ENCODE data around the gene WDR75. TPM values are rescaled to one million over a fixed set of nuclear protein-coding genes. Genes with fewer than 3 reads are reported as not detected.

The WDR75 gene
- total and polyA plus RNA-seq, 9 of the 15 experiments (the other 6 are each of a cell fraction or from before 2014, with no cell fraction given): 50.9 to 111 (median 76.4) TPM

DNA sequence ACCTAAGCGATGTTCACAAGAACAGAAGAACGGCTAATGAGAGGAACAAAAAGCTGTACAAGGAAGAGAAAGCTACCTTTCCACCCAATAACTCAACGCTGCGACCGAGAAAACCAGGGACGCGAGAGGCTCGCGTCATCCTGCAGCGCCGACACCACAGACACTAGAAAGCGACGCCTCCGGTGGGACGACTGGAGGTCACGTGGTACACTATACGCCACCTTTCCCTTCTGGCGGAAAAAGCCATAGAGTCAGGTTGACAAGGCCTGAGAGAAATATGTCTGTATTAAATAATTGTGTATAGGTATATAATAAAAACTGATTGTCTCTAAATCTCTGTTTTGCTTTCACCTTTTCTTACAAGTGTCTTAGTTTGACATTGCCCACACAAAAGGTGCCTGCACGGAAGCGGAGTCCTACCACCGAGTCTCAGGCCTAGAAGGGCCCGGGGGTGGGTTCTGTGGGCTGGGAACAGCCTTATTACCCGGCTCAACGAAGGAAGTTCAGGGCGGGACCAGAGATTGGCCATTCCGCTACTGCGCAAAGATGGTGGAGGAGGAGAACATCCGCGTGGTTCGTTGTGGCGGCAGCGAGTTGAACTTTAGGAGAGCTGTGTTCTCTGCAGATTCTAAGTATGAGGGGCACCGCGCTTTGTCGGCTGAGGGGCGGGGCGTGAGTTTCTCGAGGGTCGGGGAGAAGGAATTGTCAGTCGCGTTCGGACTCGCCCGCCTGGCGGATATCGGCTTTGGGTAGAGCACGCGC lies at the start of gene WDR75 (continued):
- TF ChIP-seq HMG20B (CRISPR knock-in tag; IDR thresholded peaks at IDR 0.05) (no peak), KAT7 (CRISPR knock-in tag; IDR thresholded peaks at IDR 0.05; ENCODE audit: borderline replicate concordance) (peak; percentile 47; the same call in 1 of the 2 replicates), GATAD2B (IDR thresholded peaks at IDR 0.05; ENCODE audit: borderline replicate concordance) (no peak), PHB2 (IDR thresholded peaks at IDR 0.05; ENCODE audit: low read depth) (no peak), SRSF7 (optimal IDR thresholded peaks at IDR 0.05; ENCODE audit: low read depth, low read length) (no peak), ZNF780A (CRISPR knock-in tag; IDR thresholded peaks at IDR 0.05) (no peak), ARHGAP35 (IDR thresholded peaks at IDR 0.05; ENCODE audit: partially characterized antibody) (no peak), WHSC1 (IDR thresholded peaks at IDR 0.05; ENCODE audit: low read length) (no peak), ZNF668 (CRISPR knock-in tag; IDR thresholded peaks at IDR 0.05) (no peak), ZNF24 (IDR thresholded peaks at IDR 0.05) (no peak), XRCC3 (IDR thresholded peaks at IDR 0.05) (no peak), ZNF717 (CRISPR knock-in tag; IDR thresholded peaks at IDR 0.05) (no peak), ZNF140 (CRISPR knock-in tag; IDR thresholded peaks at IDR 0.05) (no peak), EP400 (IDR thresholded peaks at IDR 0.05) (peak; percentile 95), MAZ (CRISPR knock-in tag; conservative IDR thresholded peaks at IDR 0.05 in 1 of 2, IDR thresholded peaks at IDR 0.05 in 1 of 2) (0 out of 4 replicates have a peak, but pooled peaks of 1 of the 2 experiments have one; percentile 14), ZKSCAN1 (IDR thresholded peaks at IDR 0.05; ENCODE audit: low read depth, low read length) (no peak), JUN (IDR thresholded peaks at IDR 0.05; ENCODE audit: borderline replicate concordance, low read depth, low read length) (no peak), JUN (CRISPR knock-in tag; IDR thresholded peaks at IDR 0.05; ENCODE audit: borderline replicate concordance) (no peak), FOXA3 (CRISPR knock-in tag; conservative IDR thresholded peaks at IDR 0.05 in 1 of 2, IDR thresholded peaks at IDR 0.05 in 1 of 2) (no peak), HNRNPH1 (optimal IDR thresholded peaks at IDR 0.05; ENCODE audit: low read depth, low read length) (no peak), TSC22D4 (tag; IDR thresholded peaks at IDR 0.05) (no peak), PYGO2 (tag; IDR thresholded peaks at IDR 0.05) (no peak), ZNF263 (CRISPR knock-in tag; IDR thresholded peaks at IDR 0.05; ENCODE audit: borderline replicate concordance) (no peak), ZNF445 (CRISPR knock-in tag; IDR thresholded peaks at IDR 0.05; ENCODE audit: low read depth) (no peak)
- TF ChIP-seq, protein P1, sequence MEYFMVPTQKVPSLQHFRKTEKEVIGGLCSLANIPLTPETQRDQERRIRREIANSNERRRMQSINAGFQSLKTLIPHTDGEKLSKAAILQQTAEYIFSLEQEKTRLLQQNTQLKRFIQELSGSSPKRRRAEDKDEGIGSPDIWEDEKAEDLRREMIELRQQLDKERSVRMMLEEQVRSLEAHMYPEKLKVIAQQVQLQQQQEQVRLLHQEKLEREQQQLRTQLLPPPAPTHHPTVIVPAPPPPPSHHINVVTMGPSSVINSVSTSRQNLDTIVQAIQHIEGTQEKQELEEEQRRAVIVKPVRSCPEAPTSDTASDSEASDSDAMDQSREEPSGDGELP (CRISPR knock-in tag; IDR thresholded peaks at IDR 0.05; ENCODE audit: borderline replicate concordance): peak; percentile 52; the same call in 1 of the 2 replicates
- TF ChIP-seq, protein P2, sequence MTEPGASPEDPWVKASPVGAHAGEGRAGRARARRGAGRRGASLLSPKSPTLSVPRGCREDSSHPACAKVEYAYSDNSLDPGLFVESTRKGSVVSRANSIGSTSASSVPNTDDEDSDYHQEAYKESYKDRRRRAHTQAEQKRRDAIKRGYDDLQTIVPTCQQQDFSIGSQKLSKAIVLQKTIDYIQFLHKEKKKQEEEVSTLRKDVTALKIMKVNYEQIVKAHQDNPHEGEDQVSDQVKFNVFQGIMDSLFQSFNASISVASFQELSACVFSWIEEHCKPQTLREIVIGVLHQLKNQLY (CRISPR knock-in tag; conservative IDR thresholded peaks at IDR 0.05): no peak
- TF ChIP-seq, protein P3, sequence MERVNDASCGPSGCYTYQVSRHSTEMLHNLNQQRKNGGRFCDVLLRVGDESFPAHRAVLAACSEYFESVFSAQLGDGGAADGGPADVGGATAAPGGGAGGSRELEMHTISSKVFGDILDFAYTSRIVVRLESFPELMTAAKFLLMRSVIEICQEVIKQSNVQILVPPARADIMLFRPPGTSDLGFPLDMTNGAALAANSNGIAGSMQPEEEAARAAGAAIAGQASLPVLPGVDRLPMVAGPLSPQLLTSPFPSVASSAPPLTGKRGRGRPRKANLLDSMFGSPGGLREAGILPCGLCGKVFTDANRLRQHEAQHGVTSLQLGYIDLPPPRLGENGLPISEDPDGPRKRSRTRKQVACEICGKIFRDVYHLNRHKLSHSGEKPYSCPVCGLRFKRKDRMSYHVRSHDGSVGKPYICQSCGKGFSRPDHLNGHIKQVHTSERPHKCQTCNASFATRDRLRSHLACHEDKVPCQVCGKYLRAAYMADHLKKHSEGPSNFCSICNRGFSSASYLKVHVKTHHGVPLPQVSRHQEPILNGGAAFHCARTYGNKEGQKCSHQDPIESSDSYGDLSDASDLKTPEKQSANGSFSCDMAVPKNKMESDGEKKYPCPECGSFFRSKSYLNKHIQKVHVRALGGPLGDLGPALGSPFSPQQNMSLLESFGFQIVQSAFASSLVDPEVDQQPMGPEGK (CRISPR knock-in tag; IDR thresholded peaks at IDR 0.05; ENCODE audit: borderline replicate concordance): no peak
